H1 (cell line): ENCODE data around the gene SKIC8. TPM values are rescaled to one million over a fixed set of nuclear protein-coding genes. Genes with fewer than 3 reads are reported as not detected.

Experiments
- BACH1 ChIP-seq: IDR thresholded peaks from 2 replicates; pipeline ENCODE4 v1.6.1; 2012; ENCODE audit warnings: low read length, improper control_type of control experiment
- CEBPB ChIP-seq: IDR thresholded peaks from 2 replicates; pipeline ENCODE4 v1.6.1; 2012; ENCODE audit warnings: low read depth, low read length
- MAX ChIP-seq: IDR thresholded peaks from 2 replicates; pipeline ENCODE4 v1.6.1; 2012; ENCODE audit warnings: inconsistent platforms
- NANOG ChIP-seq: IDR thresholded peaks from 2 replicates; pipeline ENCODE4 v1.6.1; 2011; ENCODE audit warnings: low read length, low read depth, mild to moderate bottlenecking, inconsistent platforms; ENCODE audit not compliant: insufficient read depth, poor library complexity, severe bottlenecking
- SIN3A ChIP-seq, 2 experiments: IDR thresholded peaks in 1 of 2; conservative IDR thresholded peaks in 1 of 2; 2 replicates each; pipeline ENCODE4 v1.6.1; 2011 to 2012; ENCODE audit warnings: low read length in 2 of 2, improper control_type of control experiment in 1 of 2, low read depth in 1 of 2, mild to moderate bottlenecking in 1 of 2
- SIX5 ChIP-seq: IDR thresholded peaks from 2 replicates; pipeline ENCODE4 v1.6.1; 2011; ENCODE audit warnings: mild to moderate bottlenecking, low read depth, low read length
- SP4 ChIP-seq: IDR thresholded peaks from 2 replicates; pipeline ENCODE4 v1.6.1; 2012; ENCODE audit warnings: low read length, inconsistent platforms
- YY1 ChIP-seq: IDR thresholded peaks from 2 replicates; pipeline ENCODE4 v1.6.1; 2011; ENCODE audit warnings: low read depth, mild to moderate bottlenecking, low read length
- polyA plus RNA-seq, 7 experiments: library from polyadenylated mRNA; depleted of rRNA in 3 of 7; stranded (reverse) in 5 of 7; unstranded in 2 of 7; fragments of >200 nt in 5 of 7; fragments of 200-250 nt in 2 of 7; gene quantifications; 1 replicate in 5 of 7; 2 replicates in 1 of 7; 4 replicates in 1 of 7; pipeline versions ENCODE4 v1.2.1 to v1.2.3, GENCODE V29; 2011 to 2013; ENCODE audit warnings: missing spikeins in 2 of 7, mixed read lengths in 2 of 7
- total RNA-seq: library from RNA; stranded (reverse); fragmentation: NEBNext Ultra II Directional; extraction: Animal tissue kit (Norgen Biotek cat#: 25700); gene quantifications from 2 replicates; pipeline ENCODE4 v1.2.1, GENCODE V29; 2021

SKIC8 gene
- total and polyA plus RNA-seq, 2 of the 8 experiments (the other 6 are each of a cell fraction or from before 2014, with no cell fraction given) = 44.2 to 77.7 TPM

GRCh38 chr15:78312957-78313356 is 13.5 kb upstream of the SKIC8 start (continued):
- no peak for TF ChIP-seq MAX
- no peak for TF ChIP-seq NANOG
- no peak for TF ChIP-seq CEBPB
- no peak for TF ChIP-seq SP4
- no peak for TF ChIP-seq SIX5
- no peak for TF ChIP-seq YY1
- TF ChIP-seq BACH1 = no peak
- TF ChIP-seq SIN3A (conservative IDR thresholded peaks at IDR 0.05 in 1 of 2, IDR thresholded peaks at IDR 0.05 in 1 of 2; ENCODE audit: low read depth in 1 of 2, low read length in 2 of 2) = no peak
